ENCODE measurements around the gene DCC. TPM values are rescaled to one million over a fixed set of nuclear protein-coding genes. Genes with fewer than 3 reads are reported as not detected.

The DCC gene
- polyA plus RNA-seq, 2 of the 4 experiments (the other 2 are of a cell fraction): 0.12 TPM; not detected in 1

DNA sequence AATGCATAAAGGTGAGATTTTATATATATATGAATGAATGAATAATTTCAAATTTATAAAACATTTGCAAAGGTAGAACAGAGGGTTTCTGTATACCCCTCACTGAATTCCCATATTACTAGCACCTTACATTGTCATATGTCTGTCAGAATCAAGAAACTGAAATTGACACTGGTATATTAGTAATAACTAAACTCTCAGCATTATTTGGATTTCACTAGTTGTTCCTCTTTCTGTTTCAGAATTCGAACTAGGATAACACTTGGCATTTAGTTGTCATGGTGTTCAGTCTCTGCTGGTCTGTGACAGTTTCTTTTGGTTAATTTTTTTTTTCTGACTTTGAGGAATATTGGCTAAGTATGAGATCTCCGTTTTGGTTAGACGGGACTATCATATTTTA lies 275.9 kb downstream of the DCC start:
- CTCF ChIA-PET: interaction anchor here (1.5 kb wide), 1 partner anchor 55 kb away, joined by 3 read pairs; no protein-coding TSS in a partner anchor
- POLR2A ChIA-PET: interaction anchor here (0.5 kb wide), 1 partner anchor 12 kb away, joined by 4 read pairs; no protein-coding TSS in a partner anchor
- DNase-seq (ENCODE audit: low read depth in 1 of 2, low spot score in 1 of 2) (no peak), ATAC-seq (no peak), FAIRE-seq (no peak)
- H3K27ac ChIP-seq: no peak overlapping the region
- TF ChIP-seq NPAS2 (CRISPR knock-in tag; IDR thresholded peaks at IDR 0.05; ENCODE audit: borderline replicate concordance) (no peak), ZNF302 (CRISPR knock-in tag; IDR thresholded peaks at IDR 0.05) (no peak), JUNB (IDR thresholded peaks at IDR 0.05) (no peak), CHD2 (IDR thresholded peaks at IDR 0.05; ENCODE audit: low read length, partially characterized antibody) (no peak), POLR2AphosphoS2 (conservative IDR thresholded peaks at IDR 0.05; ENCODE audit: low read length) (no peak), KDM1A (IDR thresholded peaks at IDR 0.05; ENCODE audit: low read depth) (no peak), FOSB (CRISPR knock-in tag; IDR thresholded peaks at IDR 0.05) (no peak), HOXB13 (CRISPR knock-in tag; IDR thresholded peaks at IDR 0.05; ENCODE audit: low read depth) (no peak), TFCP2L1 (CRISPR knock-in tag; IDR thresholded peaks at IDR 0.05) (no peak), ZFP36 (IDR thresholded peaks at IDR 0.05; ENCODE audit: borderline replicate concordance, partially characterized antibody) (no peak), POLR2A (IDR thresholded peaks at IDR 0.05; ENCODE audit: low read length) (no peak), CBX8 (IDR thresholded peaks at IDR 0.05) (no peak), NR3C1 (IDR thresholded peaks at IDR 0.05) (no peak), BHLHE40 (IDR thresholded peaks at IDR 0.05; ENCODE audit: low read depth, low read length) (no peak)
- TF ChIP-seq, protein P1, sequence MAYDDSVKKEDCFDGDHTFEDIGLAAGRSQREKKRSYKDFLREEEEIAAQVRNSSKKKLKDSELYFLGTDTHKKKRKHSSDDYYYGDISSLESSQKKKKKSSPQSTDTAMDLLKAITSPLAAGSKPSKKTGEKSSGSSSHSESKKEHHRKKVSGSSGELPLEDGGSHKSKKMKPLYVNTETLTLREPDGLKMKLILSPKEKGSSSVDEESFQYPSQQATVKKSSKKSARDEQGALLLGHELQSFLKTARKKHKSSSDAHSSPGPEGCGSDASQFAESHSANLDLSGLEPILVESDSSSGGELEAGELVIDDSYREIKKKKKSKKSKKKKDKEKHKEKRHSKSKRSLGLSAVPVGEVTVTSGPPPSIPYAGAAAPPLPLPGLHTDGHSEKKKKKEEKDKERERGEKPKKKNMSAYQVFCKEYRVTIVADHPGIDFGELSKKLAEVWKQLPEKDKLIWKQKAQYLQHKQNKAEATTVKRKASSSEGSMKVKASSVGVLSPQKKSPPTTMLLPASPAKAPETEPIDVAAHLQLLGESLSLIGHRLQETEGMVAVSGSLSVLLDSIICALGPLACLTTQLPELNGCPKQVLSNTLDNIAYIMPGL (CRISPR knock-in tag; IDR thresholded peaks at IDR 0.05; ENCODE audit: borderline replicate concordance): no peak
- TF ChIP-seq, protein P2, sequence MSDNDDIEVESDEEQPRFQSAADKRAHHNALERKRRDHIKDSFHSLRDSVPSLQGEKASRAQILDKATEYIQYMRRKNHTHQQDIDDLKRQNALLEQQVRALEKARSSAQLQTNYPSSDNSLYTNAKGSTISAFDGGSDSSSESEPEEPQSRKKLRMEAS (IDR thresholded peaks at IDR 0.05): no peak
- TF ChIP-seq, protein P3, sequence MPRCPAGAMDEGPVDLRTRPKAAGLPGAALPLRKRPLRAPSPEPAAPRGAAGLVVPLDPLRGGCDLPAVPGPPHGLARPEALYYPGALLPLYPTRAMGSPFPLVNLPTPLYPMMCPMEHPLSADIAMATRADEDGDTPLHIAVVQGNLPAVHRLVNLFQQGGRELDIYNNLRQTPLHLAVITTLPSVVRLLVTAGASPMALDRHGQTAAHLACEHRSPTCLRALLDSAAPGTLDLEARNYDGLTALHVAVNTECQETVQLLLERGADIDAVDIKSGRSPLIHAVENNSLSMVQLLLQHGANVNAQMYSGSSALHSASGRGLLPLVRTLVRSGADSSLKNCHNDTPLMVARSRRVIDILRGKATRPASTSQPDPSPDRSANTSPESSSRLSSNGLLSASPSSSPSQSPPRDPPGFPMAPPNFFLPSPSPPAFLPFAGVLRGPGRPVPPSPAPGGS (IDR thresholded peaks at IDR 0.05): no peak
- TF ChIP-seq, protein P4, sequence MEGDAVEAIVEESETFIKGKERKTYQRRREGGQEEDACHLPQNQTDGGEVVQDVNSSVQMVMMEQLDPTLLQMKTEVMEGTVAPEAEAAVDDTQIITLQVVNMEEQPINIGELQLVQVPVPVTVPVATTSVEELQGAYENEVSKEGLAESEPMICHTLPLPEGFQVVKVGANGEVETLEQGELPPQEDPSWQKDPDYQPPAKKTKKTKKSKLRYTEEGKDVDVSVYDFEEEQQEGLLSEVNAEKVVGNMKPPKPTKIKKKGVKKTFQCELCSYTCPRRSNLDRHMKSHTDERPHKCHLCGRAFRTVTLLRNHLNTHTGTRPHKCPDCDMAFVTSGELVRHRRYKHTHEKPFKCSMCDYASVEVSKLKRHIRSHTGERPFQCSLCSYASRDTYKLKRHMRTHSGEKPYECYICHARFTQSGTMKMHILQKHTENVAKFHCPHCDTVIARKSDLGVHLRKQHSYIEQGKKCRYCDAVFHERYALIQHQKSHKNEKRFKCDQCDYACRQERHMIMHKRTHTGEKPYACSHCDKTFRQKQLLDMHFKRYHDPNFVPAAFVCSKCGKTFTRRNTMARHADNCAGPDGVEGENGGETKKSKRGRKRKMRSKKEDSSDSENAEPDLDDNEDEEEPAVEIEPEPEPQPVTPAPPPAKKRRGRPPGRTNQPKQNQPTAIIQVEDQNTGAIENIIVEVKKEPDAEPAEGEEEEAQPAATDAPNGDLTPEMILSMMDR (IDR thresholded peaks at IDR 0.05): no peak
- H3K4me2 ChIP-seq: no peak overlapping the region
- no peaks in the 10 kb centered on the region for H3K9me3 ChIP-seq
- no peak overlapping the region for H3K4me3 ChIP-seq
- H3K4me1 ChIP-seq: no peaks in the 10 kb centered on the region
- 43% methylated on average over 3 of the region's 3 CpGs for WGBS (ENCODE audit: missing lambda C conversion rate)

DNA sequence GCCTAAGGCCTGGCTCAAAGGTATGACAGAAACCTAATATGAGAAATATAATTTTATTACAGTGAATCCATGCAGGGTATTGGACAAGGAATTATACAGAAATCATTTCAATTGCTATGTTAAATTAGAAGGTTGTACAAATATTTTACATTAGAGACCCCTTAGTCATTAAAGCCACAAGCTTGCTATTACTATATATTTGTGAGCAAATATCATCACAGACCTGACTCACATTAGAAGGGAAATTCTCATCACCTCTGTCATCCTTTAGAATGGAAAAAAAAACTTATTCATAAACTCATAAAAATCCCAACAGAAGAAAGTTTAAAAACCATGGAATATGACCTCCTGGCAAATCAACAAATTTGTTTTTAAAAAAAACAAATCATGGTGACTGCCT lies 277.9 kb downstream of the DCC start:
- ATAC-seq (no peak), FAIRE-seq (no peak), DNase-seq (ENCODE audit: low read depth in 1 of 2, low spot score in 1 of 2) (no peak)
- H3K4me1 ChIP-seq: no peaks in the 10 kb centered on the region
- no peak overlapping the region for H3K27ac ChIP-seq
- CTCF ChIA-PET: no interaction called here
- H3K4me3 ChIP-seq: no peak overlapping the region
- no peaks in the 10 kb centered on the region for H3K9me3 ChIP-seq
- H3K4me2 ChIP-seq: no peak overlapping the region
- TF ChIP-seq SREBF2 (IDR thresholded peaks at IDR 0.05): no peak
- TF ChIP-seq, protein P5, sequence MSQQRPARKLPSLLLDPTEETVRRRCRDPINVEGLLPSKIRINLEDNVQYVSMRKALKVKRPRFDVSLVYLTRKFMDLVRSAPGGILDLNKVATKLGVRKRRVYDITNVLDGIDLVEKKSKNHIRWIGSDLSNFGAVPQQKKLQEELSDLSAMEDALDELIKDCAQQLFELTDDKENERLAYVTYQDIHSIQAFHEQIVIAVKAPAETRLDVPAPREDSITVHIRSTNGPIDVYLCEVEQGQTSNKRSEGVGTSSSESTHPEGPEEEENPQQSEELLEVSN (IDR thresholded peaks at IDR 0.05; ENCODE audit: borderline replicate concordance, low read depth): no peak
- TF ChIP-seq, protein P6, sequence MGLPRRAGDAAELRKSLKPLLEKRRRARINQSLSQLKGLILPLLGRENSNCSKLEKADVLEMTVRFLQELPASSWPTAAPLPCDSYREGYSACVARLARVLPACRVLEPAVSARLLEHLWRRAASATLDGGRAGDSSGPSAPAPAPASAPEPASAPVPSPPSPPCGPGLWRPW (IDR thresholded peaks at IDR 0.05): no peak
- TF ChIP-seq EHMT2 (IDR thresholded peaks at IDR 0.05; ENCODE audit: low read depth): no peak
- no peak for TF ChIP-seq POLR2AphosphoS2 (conservative IDR thresholded peaks at IDR 0.05; ENCODE audit: low read length)
- no peak for TF ChIP-seq NR3C1 (IDR thresholded peaks at IDR 0.05)
- POLR2A ChIA-PET: no interaction called here

Measured in A549 (cell line).